WERI-Rb-1 (cell line): ENCODE measurements around the gene CDH10.

Experiments
- DNase-seq: peaks from one replicate; pipeline ENCODE4 v3.0.0-alpha.2; 2020
- H3K27ac ChIP-seq: fragments of 250-450 bp; sonication (Bioruptor Pico); 2 replicates; pipeline ENCODE4 v1.5.1; 2020; ENCODE audit warnings: mild to moderate bottlenecking, moderate library complexity
- H3K27me3 ChIP-seq: fragments of 250-450 bp; sonication (Bioruptor Pico); 2 replicates; pipeline ENCODE4 v1.5.1; 2021; ENCODE audit warnings: mild to moderate bottlenecking, low read depth, moderate library complexity; ENCODE audit not compliant: insufficient read depth, severe bottlenecking
- H3K36me3 ChIP-seq: fragments of 250-450 bp; sonication (Bioruptor Pico); 2 replicates; pipeline ENCODE4 v1.5.1; 2020; ENCODE audit warnings: mild to moderate bottlenecking, moderate library complexity
- H3K4me3 ChIP-seq: 2 replicates; pipeline ENCODE4 v1.5.1; 2011; ENCODE audit warnings: low read depth, mild to moderate bottlenecking, control low read depth, low read length
- H3K9me3 ChIP-seq: fragments of 250-450 bp; sonication (Bioruptor Pico); 2 replicates; pipeline ENCODE4 v1.5.1; 2021; ENCODE audit warnings: mild to moderate bottlenecking, moderate library complexity; ENCODE audit not compliant: severe bottlenecking
- TF ChIP-seq, protein P1 (sequence below): IDR thresholded peaks from 2 replicates; pipeline ENCODE4 v1.5.1; 2011; ENCODE audit warnings: low read depth, mild to moderate bottlenecking, control low read depth, inconsistent platforms, low read length

Gene CDH10

GRCh38 chr5:24571302-24571701, 73.5 kb downstream of the CDH10 start:
- no peak overlapping the region for H3K27ac ChIP-seq
- no peaks in the 10 kb centered on the region for H3K9me3 ChIP-seq
- no peaks in the 10 kb centered on the region for H3K36me3 ChIP-seq
- H3K27me3 ChIP-seq: no peaks in the 10 kb centered on the region
- no peak overlapping the region for H3K4me3 ChIP-seq
- TF ChIP-seq, protein P1, sequence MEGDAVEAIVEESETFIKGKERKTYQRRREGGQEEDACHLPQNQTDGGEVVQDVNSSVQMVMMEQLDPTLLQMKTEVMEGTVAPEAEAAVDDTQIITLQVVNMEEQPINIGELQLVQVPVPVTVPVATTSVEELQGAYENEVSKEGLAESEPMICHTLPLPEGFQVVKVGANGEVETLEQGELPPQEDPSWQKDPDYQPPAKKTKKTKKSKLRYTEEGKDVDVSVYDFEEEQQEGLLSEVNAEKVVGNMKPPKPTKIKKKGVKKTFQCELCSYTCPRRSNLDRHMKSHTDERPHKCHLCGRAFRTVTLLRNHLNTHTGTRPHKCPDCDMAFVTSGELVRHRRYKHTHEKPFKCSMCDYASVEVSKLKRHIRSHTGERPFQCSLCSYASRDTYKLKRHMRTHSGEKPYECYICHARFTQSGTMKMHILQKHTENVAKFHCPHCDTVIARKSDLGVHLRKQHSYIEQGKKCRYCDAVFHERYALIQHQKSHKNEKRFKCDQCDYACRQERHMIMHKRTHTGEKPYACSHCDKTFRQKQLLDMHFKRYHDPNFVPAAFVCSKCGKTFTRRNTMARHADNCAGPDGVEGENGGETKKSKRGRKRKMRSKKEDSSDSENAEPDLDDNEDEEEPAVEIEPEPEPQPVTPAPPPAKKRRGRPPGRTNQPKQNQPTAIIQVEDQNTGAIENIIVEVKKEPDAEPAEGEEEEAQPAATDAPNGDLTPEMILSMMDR: no peak
- DNase-seq: no peak

GRCh38 chr5:24566933-24567332, 77.8 kb downstream of the CDH10 start:
- Histone ChIP-seq H3K27ac (no peak overlapping the region), H3K27me3 (no peaks in the 10 kb centered on the region), H3K4me3 (no peak overlapping the region), H3K36me3 (no peaks in the 10 kb centered on the region), H3K9me3 (no peaks in the 10 kb centered on the region)
- TF ChIP-seq, protein P1: no peak
- no peak for DNase-seq

- TF ChIP-seq, protein P1: no peak
- H3K36me3 ChIP-seq: no peaks in the 10 kb centered on the region
- DNase-seq: no peak
- no peaks in the 10 kb centered on the region for H3K27me3 ChIP-seq
- no peak overlapping the region for H3K4me3 ChIP-seq
- no peak overlapping the region for H3K27ac ChIP-seq
- no peaks in the 10 kb centered on the region for H3K9me3 ChIP-seq
Observed at GRCh38 chr5:24555229-24555628, 89.5 kb downstream of the CDH10 start.

DNA sequence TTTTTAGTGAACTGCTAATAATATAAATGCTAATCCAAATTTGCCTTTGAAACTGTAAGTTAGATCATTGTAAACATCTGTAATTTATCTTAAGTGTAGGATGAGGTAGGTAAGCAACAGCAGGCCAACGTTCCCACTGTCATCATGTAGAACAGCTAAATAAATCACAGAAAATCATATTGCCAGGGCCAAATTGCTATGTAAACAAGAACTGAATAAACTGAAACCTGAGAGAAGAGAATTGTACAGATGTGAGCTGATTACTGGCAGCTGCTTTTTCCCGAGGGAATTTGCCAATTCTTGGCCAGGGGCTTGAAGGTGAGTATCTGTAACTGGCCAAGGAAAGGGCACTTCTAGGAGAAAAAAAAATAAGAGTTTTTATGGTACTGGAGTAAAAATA, 97.6 kb downstream of the CDH10 start:
- H3K4me3 ChIP-seq: no peak overlapping the region

GRCh38 chr5:24539613-24540012, 105.2 kb downstream of the CDH10 start:
- no peaks in the 10 kb centered on the region for H3K36me3 ChIP-seq
- no peaks in the 10 kb centered on the region for H3K9me3 ChIP-seq
- H3K27ac ChIP-seq: no peak overlapping the region
- H3K27me3 ChIP-seq: no peaks in the 10 kb centered on the region
- no peak for DNase-seq
- H3K4me3 ChIP-seq: no peak overlapping the region
- TF ChIP-seq, protein P1: no peak

More for the DNA sequence above, 97.6 kb downstream of the CDH10 start:
- TF ChIP-seq, protein P1: no peak
- H3K36me3 ChIP-seq: no peaks in the 10 kb centered on the region
- no peak overlapping the region for H3K27ac ChIP-seq
- no peaks in the 10 kb centered on the region for H3K9me3 ChIP-seq
- no peak for DNase-seq
- H3K27me3 ChIP-seq: no peaks in the 10 kb centered on the region

GRCh38 chr5:24538346-24538745, 106.4 kb downstream of the CDH10 start:
- H3K27me3 ChIP-seq: no peaks in the 10 kb centered on the region
- no peak for DNase-seq
- H3K4me3 ChIP-seq: no peak overlapping the region
- TF ChIP-seq, protein P1: no peak
- H3K9me3 ChIP-seq: no peaks in the 10 kb centered on the region
- H3K27ac ChIP-seq: no peak overlapping the region
- no peaks in the 10 kb centered on the region for H3K36me3 ChIP-seq
